ENCODE data around the gene TMSB4X.

DNA sequence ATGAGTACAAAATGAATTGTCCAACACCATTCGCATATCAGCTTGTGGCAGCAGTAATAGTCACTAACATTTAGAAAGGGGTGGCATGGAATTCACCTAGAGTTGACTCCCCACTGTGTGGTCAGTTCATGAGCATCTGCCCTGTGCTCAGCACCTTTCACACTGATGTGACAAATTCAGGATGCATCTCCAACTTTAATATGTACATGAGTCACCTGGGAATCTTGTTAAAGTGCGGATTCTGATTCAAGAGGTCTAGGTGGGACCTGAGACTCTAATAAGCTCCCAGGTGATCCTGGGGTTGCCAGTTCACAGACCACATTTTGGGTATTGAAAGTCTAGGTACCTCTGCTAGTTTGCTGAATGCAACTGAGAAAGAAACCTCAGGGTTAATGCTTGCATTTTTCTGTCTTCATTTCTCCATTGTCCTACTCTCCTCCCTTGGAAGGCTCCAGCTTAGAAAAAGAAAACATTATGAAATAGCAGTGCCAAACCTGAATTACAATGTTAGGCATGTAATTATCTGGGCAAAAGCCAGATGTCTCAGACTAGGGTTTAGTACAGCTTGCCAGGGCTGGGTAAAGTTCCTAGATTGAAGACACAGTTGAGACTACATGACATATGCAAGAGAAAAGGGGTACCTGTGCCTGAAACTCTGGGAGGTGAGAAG lies 32.7 kb downstream of the TMSB4X start:
- TF ChIP-seq SIN3A (IDR thresholded peaks at IDR 0.05; ENCODE audit: borderline replicate concordance, insufficient read depth, low read depth, low read length) (no peak), POLR2AphosphoS5 (IDR thresholded peaks at IDR 0.05; ENCODE audit: low read depth, low read length) (no peak), TCF7L2 (IDR thresholded peaks at IDR 0.05; ENCODE audit: low read depth, low read length) (no peak)
- TF ChIP-seq, protein P1, sequence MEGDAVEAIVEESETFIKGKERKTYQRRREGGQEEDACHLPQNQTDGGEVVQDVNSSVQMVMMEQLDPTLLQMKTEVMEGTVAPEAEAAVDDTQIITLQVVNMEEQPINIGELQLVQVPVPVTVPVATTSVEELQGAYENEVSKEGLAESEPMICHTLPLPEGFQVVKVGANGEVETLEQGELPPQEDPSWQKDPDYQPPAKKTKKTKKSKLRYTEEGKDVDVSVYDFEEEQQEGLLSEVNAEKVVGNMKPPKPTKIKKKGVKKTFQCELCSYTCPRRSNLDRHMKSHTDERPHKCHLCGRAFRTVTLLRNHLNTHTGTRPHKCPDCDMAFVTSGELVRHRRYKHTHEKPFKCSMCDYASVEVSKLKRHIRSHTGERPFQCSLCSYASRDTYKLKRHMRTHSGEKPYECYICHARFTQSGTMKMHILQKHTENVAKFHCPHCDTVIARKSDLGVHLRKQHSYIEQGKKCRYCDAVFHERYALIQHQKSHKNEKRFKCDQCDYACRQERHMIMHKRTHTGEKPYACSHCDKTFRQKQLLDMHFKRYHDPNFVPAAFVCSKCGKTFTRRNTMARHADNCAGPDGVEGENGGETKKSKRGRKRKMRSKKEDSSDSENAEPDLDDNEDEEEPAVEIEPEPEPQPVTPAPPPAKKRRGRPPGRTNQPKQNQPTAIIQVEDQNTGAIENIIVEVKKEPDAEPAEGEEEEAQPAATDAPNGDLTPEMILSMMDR (IDR thresholded peaks at IDR 0.05) = no peak
- TF ChIP-seq, protein P2, sequence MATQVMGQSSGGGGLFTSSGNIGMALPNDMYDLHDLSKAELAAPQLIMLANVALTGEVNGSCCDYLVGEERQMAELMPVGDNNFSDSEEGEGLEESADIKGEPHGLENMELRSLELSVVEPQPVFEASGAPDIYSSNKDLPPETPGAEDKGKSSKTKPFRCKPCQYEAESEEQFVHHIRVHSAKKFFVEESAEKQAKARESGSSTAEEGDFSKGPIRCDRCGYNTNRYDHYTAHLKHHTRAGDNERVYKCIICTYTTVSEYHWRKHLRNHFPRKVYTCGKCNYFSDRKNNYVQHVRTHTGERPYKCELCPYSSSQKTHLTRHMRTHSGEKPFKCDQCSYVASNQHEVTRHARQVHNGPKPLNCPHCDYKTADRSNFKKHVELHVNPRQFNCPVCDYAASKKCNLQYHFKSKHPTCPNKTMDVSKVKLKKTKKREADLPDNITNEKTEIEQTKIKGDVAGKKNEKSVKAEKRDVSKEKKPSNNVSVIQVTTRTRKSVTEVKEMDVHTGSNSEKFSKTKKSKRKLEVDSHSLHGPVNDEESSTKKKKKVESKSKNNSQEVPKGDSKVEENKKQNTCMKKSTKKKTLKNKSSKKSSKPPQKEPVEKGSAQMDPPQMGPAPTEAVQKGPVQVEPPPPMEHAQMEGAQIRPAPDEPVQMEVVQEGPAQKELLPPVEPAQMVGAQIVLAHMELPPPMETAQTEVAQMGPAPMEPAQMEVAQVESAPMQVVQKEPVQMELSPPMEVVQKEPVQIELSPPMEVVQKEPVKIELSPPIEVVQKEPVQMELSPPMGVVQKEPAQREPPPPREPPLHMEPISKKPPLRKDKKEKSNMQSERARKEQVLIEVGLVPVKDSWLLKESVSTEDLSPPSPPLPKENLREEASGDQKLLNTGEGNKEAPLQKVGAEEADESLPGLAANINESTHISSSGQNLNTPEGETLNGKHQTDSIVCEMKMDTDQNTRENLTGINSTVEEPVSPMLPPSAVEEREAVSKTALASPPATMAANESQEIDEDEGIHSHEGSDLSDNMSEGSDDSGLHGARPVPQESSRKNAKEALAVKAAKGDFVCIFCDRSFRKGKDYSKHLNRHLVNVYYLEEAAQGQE (IDR thresholded peaks at IDR 0.05; ENCODE audit: insufficient read depth in 1 of 2, low read depth in 2 of 2, low read length in 1 of 2) = no peak

Data from Panc1 (cell line).